Nephron (organoid): ENCODE data around the gene AP1AR.

Source experiments
- H3K27ac Mint-ChIP-seq, 3 experiments: 2 replicates each; pipeline ENCODE4 v1.8.0; 2020; ENCODE audit warnings: mixed read lengths in 3 of 3, mild to moderate bottlenecking in 2 of 3, moderate library complexity in 1 of 3
- H3K27me3 Mint-ChIP-seq: 2 replicates; pipeline ENCODE4 v1.8.0; 2021; ENCODE audit warnings: low read depth, mild to moderate bottlenecking, moderate library complexity, mixed read lengths
- H3K36me3 Mint-ChIP-seq: 2 replicates; pipeline ENCODE4 v1.8.0; 2020; ENCODE audit warnings: low read depth, mixed read lengths
- H3K4me1 Mint-ChIP-seq: 2 replicates; pipeline ENCODE4 v1.8.0; 2020; ENCODE audit warnings: mixed read lengths
- H3K4me3 Mint-ChIP-seq, 3 experiments: 2 replicates each; pipeline ENCODE4 v1.8.0; 2020; ENCODE audit warnings: mild to moderate bottlenecking in 3 of 3, mixed read lengths in 3 of 3, moderate library complexity in 2 of 3
- H3K9me3 Mint-ChIP-seq: 2 replicates; pipeline ENCODE4 v1.8.0; 2020; ENCODE audit warnings: mixed read lengths
- TF ChIP-seq, protein P1 (sequence below), 3 experiments: fragments of 200-600 bp; sonication (generic); IDR thresholded peaks; one replicate each; pipeline ENCODE4 v1.5.0; 2021; ENCODE audit warnings: antibody characterized with exemption in 3 of 3; ENCODE audit not compliant: unreplicated experiment in 3 of 3

AP1AR gene

DNA sequence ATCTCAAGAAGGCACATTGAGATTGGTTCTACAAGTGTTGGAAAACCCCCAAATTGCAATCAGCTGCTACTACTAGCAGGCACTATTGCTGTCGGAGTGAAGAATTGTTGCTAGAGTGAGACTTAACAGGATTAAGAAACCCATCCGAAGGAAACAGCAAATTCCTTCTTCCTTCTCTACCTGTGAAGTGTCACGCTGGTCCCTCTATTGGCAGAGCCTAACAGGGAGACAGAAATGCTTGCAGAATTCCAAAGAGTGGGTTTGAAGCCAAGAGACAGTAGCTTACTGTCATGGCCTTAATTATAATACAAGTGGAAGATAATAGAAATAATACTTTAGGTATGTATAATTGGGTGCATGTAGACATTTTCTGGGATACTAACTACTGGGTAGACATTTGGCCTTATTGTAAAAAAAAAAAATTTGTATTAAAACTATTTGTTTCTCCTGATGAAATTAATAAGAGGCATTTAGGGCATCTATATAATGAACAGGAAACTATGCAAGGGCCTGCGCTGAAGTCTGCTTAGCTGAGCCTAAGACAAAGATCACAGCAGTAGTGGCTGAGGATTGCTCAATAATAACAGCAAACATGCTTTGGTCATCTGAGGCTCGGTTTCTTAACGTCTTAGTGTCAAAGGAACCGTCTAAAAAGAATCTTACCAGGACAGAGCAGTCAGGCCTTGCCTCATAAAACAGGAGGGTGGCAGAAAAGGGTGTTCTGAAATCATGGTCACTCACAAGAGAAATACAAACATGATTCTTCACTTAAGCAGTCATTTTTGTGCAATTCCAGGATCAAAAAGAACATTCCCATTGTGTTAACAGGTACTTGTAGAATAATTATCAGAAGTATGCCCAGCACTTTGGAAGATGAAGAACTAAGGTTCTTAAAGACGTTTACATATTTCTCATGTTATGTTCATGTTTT is 45.6 kb upstream of the AP1AR start:
- H3K4me3 Mint-ChIP-seq: no peak overlapping the region
- H3K27me3 Mint-ChIP-seq: no peaks in the 10 kb centered on the region
- H3K4me1 Mint-ChIP-seq: no peaks in the 10 kb centered on the region
- H3K27ac Mint-ChIP-seq: no peak overlapping the region
- TF ChIP-seq, protein P1, sequence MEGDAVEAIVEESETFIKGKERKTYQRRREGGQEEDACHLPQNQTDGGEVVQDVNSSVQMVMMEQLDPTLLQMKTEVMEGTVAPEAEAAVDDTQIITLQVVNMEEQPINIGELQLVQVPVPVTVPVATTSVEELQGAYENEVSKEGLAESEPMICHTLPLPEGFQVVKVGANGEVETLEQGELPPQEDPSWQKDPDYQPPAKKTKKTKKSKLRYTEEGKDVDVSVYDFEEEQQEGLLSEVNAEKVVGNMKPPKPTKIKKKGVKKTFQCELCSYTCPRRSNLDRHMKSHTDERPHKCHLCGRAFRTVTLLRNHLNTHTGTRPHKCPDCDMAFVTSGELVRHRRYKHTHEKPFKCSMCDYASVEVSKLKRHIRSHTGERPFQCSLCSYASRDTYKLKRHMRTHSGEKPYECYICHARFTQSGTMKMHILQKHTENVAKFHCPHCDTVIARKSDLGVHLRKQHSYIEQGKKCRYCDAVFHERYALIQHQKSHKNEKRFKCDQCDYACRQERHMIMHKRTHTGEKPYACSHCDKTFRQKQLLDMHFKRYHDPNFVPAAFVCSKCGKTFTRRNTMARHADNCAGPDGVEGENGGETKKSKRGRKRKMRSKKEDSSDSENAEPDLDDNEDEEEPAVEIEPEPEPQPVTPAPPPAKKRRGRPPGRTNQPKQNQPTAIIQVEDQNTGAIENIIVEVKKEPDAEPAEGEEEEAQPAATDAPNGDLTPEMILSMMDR (IDR thresholded peaks at IDR 0.05; ENCODE audit: unreplicated experiment in 3 of 3): no peak
- H3K36me3 Mint-ChIP-seq: no peaks in the 10 kb centered on the region
- no peaks in the 10 kb centered on the region for H3K9me3 Mint-ChIP-seq

DNA sequence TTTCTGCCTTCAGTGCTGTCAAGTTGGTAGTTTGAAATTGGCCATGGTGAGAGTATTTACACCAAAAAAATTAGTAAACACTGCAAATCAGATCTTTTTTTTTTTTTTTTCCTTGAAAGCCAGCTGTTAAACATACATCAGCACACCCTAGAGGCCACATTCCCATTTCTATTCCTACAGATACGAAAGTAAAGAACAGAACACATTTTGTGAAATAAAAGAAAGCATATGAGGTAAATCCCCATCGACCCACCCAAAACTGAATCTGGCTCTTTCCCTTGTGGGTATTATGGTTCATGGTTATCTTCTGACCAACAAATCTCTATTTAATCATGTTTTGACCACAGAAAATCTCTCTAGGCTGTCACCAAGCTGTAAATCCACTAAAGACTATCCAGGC is 41.8 kb upstream of the AP1AR start:
- no peaks in the 10 kb centered on the region for H3K9me3 Mint-ChIP-seq
- H3K36me3 Mint-ChIP-seq: no peaks in the 10 kb centered on the region
- no peak overlapping the region for H3K27ac Mint-ChIP-seq
- no peaks in the 10 kb centered on the region for H3K4me1 Mint-ChIP-seq
- H3K27me3 Mint-ChIP-seq: no peaks in the 10 kb centered on the region
- TF ChIP-seq, protein P1 (IDR thresholded peaks at IDR 0.05; ENCODE audit: unreplicated experiment in 3 of 3): peak in 1 of 3 experiments; percentile 11
- no peak overlapping the region for H3K4me3 Mint-ChIP-seq

DNA sequence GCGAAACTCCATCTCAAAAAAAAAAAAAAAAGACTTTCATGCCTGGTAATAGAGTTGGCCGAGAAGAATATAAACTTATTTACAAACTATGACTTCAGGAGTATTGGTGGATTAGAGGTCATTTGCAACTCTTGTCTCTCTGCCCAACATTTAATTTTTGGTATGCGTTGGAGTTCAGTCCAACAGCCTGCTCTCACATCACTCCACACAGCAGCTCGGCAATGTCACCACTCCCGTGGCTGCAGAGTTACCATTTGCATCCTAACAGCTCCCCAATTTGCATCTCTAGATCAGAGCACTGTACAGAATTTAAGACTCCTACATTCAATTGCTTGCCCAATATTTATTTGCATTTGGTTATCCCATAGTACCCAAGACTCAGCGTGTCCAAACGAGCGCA is 40.9 kb upstream of the AP1AR start:
- no peak overlapping the region for H3K27ac Mint-ChIP-seq
- no peak overlapping the region for H3K4me3 Mint-ChIP-seq
- TF ChIP-seq, protein P1 (IDR thresholded peaks at IDR 0.05; ENCODE audit: unreplicated experiment in 3 of 3): no peak
- no peaks in the 10 kb centered on the region for H3K36me3 Mint-ChIP-seq
- H3K27me3 Mint-ChIP-seq: no peaks in the 10 kb centered on the region
- H3K9me3 Mint-ChIP-seq: peaks cover 3% of the 10 kb centered on the region
- no peaks in the 10 kb centered on the region for H3K4me1 Mint-ChIP-seq

DNA sequence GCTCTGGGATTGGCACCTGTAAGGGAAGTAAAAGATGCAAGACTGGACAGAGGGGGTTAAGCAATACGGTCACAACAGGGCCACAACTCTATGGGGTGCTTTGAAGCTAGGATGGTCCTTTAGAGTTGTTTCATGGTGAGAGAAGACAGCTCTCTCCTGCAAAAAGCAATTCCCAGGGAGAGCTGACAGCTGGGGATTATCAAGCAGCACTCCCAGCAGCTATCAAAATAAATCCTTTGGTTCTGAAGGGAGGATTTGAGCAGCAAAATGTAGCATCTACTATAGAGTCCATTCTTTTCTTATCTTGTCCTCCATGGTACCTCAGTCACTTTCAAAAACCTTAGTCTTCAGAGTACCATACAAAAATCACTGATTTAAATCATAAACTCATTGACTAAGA is 35.1 kb upstream of the AP1AR start:
- TF ChIP-seq, protein P1 (IDR thresholded peaks at IDR 0.05; ENCODE audit: unreplicated experiment in 3 of 3): no peak
- H3K9me3 Mint-ChIP-seq: peaks cover 3% of the 10 kb centered on the region
- no peaks in the 10 kb centered on the region for H3K36me3 Mint-ChIP-seq
- H3K27me3 Mint-ChIP-seq: no peaks in the 10 kb centered on the region
- H3K4me3 Mint-ChIP-seq: no peak overlapping the region
- H3K4me1 Mint-ChIP-seq: no peaks in the 10 kb centered on the region
- no peak overlapping the region for H3K27ac Mint-ChIP-seq

DNA sequence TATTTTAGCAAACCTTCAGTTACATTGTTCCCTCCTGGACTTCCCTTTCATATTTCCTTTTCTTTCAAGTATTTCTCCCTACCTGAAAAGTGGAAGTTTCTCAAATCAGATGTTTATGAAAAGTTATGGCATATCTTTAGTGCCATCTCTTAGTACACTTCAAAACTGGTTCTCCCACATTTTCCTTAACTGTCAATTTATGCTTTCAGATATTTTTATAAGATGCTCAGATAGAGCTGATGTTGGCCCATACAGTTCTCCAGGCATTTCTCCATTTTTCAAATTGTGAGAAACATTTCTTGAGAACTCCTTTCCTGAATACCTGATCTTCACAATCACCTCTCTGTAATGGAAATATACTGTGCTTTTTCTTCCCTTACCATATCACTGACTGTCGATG is 32.5 kb upstream of the AP1AR start:
- Mint-ChIP-seq H3K36me3 (no peaks in the 10 kb centered on the region), H3K9me3 (peaks cover 3% of the 10 kb centered on the region), H3K27ac (no peak overlapping the region), H3K4me1 (no peaks in the 10 kb centered on the region), H3K4me3 (no peak overlapping the region), H3K27me3 (no peaks in the 10 kb centered on the region)
- TF ChIP-seq, protein P1 (IDR thresholded peaks at IDR 0.05; ENCODE audit: unreplicated experiment in 3 of 3): no peak
